Adrenal gland (tissue), 12 donors: ENCODE results near the gene DIP2A. TPM values are rescaled to one million over a fixed set of nuclear protein-coding genes. Genes with fewer than 3 reads are reported as not detected.

ENCODE experiments used
- DNase-seq, 7 donors: peaks; one replicate each; pipeline ENCODE4 v3.0.0-alpha.2; 2019 to 2020
- H3K27ac ChIP-seq, 5 donors: fragments of 200-600 bp; sonication (generic) in 4 of 5; 1 replicate in 3 of 5; 2 replicates in 2 of 5; pipeline versions ENCODE4 v1.5.1 to v1.8.0; 2016 to 2020; ENCODE audit warnings: mild to moderate bottlenecking in 1 of 5
- H3K27me3 ChIP-seq: fragments of 200-600 bp; 2 replicates; pipeline ENCODE4 v1.8.0; 2021
- H3K36me3 ChIP-seq, 2 donors: fragments of 200-600 bp; replicated peaks in 1 of 2; 1 replicate in 1 of 2; 2 replicates in 1 of 2; pipeline versions ENCODE4 v1.5.1 to v1.8.0; 2018 to 2022
- H3K4me1 ChIP-seq, 2 donors: fragments of 200-600 bp; replicated peaks in 1 of 2; 1 replicate in 1 of 2; 2 replicates in 1 of 2; pipeline versions ENCODE4 v1.5.1 to v1.8.0; 2018 to 2021
- H3K4me3 ChIP-seq, 4 donors: fragments of 200-600 bp; sonication (generic) in 3 of 4; one replicate each; pipeline ENCODE4 v1.5.1; 2016 to 2018
- H3K9me3 ChIP-seq, 3 donors: fragments of 200-600 bp; sonication (generic) in 1 of 3; replicated peaks in 1 of 3; 1 replicate in 2 of 3; 2 replicates in 1 of 3; pipeline versions ENCODE4 v1.5.1 to v1.8.0; 2016 to 2021
- CTCF ChIP-seq, 6 experiments: fragments of 450-650 bp in 4 of 6; fragments of 200-600 bp in 2 of 6; sonication (generic) in 1 of 6; IDR thresholded peaks; 1 replicate in 5 of 6; 2 replicates in 1 of 6; pipeline versions ENCODE4 v1.5.1 to v1.8.0; 2016 to 2021; ENCODE audit warnings: antibody characterized with exemption in 6 of 6, mild to moderate bottlenecking in 2 of 6, moderate library complexity in 1 of 6
- POLR2A ChIP-seq, 2 donors: fragments of 450-650 bp; IDR thresholded peaks; one replicate each; pipeline ENCODE4 v1.6.1; 2017; ENCODE audit warnings: antibody characterized with exemption in 2 of 2, mild to moderate bottlenecking in 2 of 2, moderate library complexity in 1 of 2
- WGBS, 4 donors: extraction: QIAGEN DNeasy Blood & Tissue Kit in 2 of 4; methylation state at CpG; one replicate each; pipeline versions ENCODE4 v1.1.5 to v1.1.7; 2013 to 2017; 5-methylcytosine and 5-hydroxymethylcytosine counted together
- intact Hi-C, 2 donors: fragments of 100-400 bp; cut with DNase I; formaldehyde crosslinking; loops; one replicate each; pipeline versions ENCODE4 v1.14.1 to v1.15.0; 2022 to 2023
- polyA plus RNA-seq, 3 donors: library from polyadenylated mRNA; stranded (reverse); fragments of 200-250 nt in 2 of 3; fragments of 350-450 nt in 1 of 3; fragmentation: Illumina TruSeq in 1 of 3; extraction: RNeasy Lipid Tissue Mini Kit (QIAGEN cat#74804) in 1 of 3; gene quantifications; one replicate each; pipeline ENCODE4 v1.2.3, GENCODE V29; 2013 to 2014
- total RNA-seq, 9 donors: library from RNA; depleted of rRNA in 4 of 9; stranded (reverse); fragments of >200 nt in 4 of 9; fragments of 120-200 nt in 1 of 9; fragmentation: NEBNext Ultra II Directional in 1 of 9; extraction: Animal tissue kit (Norgen Biotek cat#: 25700) in 1 of 9; gene quantifications; one replicate each; pipeline versions ENCODE4 v1.1.0 to v1.2.4, GENCODE V29; 2013 to 2023
- donor health status: healthy with polysubstance abuse.
- donor health status: Bipolar disorder and iron deficiency.
- donor health status: DM: yes; HTN: yes; CAD: no.
- donor health status: DM: no; HTN: no; CAD: no.
- donor health status: DM: no; HTN: no; CAD: no.
- donor health status: DM: yes; HTN: yes; CAD: no.

DIP2A gene
- total and polyA plus RNA-seq, 12 donors = 22.0 to 61.7 (median 35.4) TPM

- H3K4me1 ChIP-seq = peaks cover 0 to 9% of the 10 kb centered on the region in 2 donors
- no peak for DNase-seq
- H3K27ac ChIP-seq = no peak overlapping the region
- 75 to 91% (median 81%) methylated on average over 8 of the region's 8 CpGs for WGBS, 4 donors
- TF ChIP-seq POLR2A (IDR thresholded peaks at IDR 0.05) = no peak
- no peak for TF ChIP-seq CTCF (IDR thresholded peaks at IDR 0.05)
- intact Hi-C loops = no loop called here
- no peaks in the 10 kb centered on the region for H3K27me3 ChIP-seq
- no peak overlapping the region for H3K4me3 ChIP-seq
- H3K9me3 ChIP-seq = peaks cover 0 to 13% (median 0%) of the 10 kb centered on the region in 3 donors
- H3K36me3 ChIP-seq = no peaks in the 10 kb centered on the region
These were observed 135.6 kb downstream of the DIP2A start for GRCh38 chr21:46594276-46594675.

GRCh38 chr21:46596201-46596600, 137.5 kb downstream of the DIP2A start:
- Histone ChIP-seq H3K4me1 (peaks cover 0 to 17% of the 10 kb centered on the region in 2 donors), H3K27me3 (no peaks in the 10 kb centered on the region), H3K4me3 (no peak overlapping the region), H3K36me3 (no peaks in the 10 kb centered on the region), H3K9me3 (peaks cover 0 to 8% (median 0%) of the 10 kb centered on the region in 3 donors), H3K27ac (no peak overlapping the region)
- no peak for DNase-seq
- intact Hi-C loops = no loop called here
- TF ChIP-seq CTCF (IDR thresholded peaks at IDR 0.05) (no peak), POLR2A (IDR thresholded peaks at IDR 0.05) (no peak)
- 82 to 100% (median 85%) methylated on average over 1 of the region's 1 CpG for WGBS, 4 donors

GRCh38 chr21:46597031-46597430, 138.3 kb downstream of the DIP2A start:
- TF ChIP-seq POLR2A (IDR thresholded peaks at IDR 0.05) (no peak), CTCF (IDR thresholded peaks at IDR 0.05) (no peak)
- 84 to 96% (median 85%) methylated on average over 4 to 8 of the region's 8 CpGs; no CpG with 5 or more reads in 1 of the 4 donors for WGBS, 4 donors
- H3K4me1 ChIP-seq = peaks cover 0 to 17% of the 10 kb centered on the region in 2 donors

GRCh38 chr21:46597896-46598343, 139.2 kb downstream of the DIP2A start:
- Histone ChIP-seq H3K36me3 (no peaks in the 10 kb centered on the region), H3K27me3 (no peaks in the 10 kb centered on the region), H3K27ac (no peak overlapping the region), H3K9me3 (peaks cover 0 to 8% (median 0%) of the 10 kb centered on the region in 3 donors), H3K4me3 (no peak overlapping the region), H3K4me1 (peaks cover 0 to 17% of the 10 kb centered on the region in 2 donors)
- intact Hi-C loops = no loop called here
- WGBS, 4 donors = 89 to 95% (median 90%) methylated on average over 13 to 20 of the region's 20 CpGs
- TF ChIP-seq POLR2A (IDR thresholded peaks at IDR 0.05) (no peak), CTCF (IDR thresholded peaks at IDR 0.05) (no peak)
- no peak for DNase-seq

More at GRCh38 chr21:46597031-46597430, 138.3 kb downstream of the DIP2A start:
- Histone ChIP-seq H3K9me3 (peaks cover 0 to 8% (median 0%) of the 10 kb centered on the region in 3 donors), H3K4me3 (no peak overlapping the region), H3K36me3 (no peaks in the 10 kb centered on the region), H3K27me3 (no peaks in the 10 kb centered on the region), H3K27ac (no peak overlapping the region)
- DNase-seq = no peak
- intact Hi-C loops = no loop called here
